GM23338 (cell line): Measurements from ENCODE around the gene UVSSA. TPM values are rescaled to one million over a fixed set of nuclear protein-coding genes. Genes with fewer than 3 reads are reported as not detected.

Experiments
- ATAC-seq: fragments of 200-7000 bp; cut with Tn5 transposase; 3 replicates; pipeline ENCODE4 v1.9.1; 2020
- DNase-seq: peaks from one replicate; pipeline ENCODE4 v3.0.0-alpha.2; 2015; ENCODE audit warnings: low spot score
- H2AFZ ChIP-seq: fragments of 200-600 bp; sonication (generic); 2 replicates; pipeline ENCODE4 v1.8.0; 2016; ENCODE audit warnings: antibody characterized with exemption, mild to moderate bottlenecking, moderate library complexity
- H3F3A ChIP-seq: fragments of 200-600 bp; sonication (generic); replicated peaks from 2 replicates; pipeline ENCODE4 v1.8.0; 2017; ENCODE audit warnings: antibody characterized with exemption, mixed run types, low read depth
- H3K27ac ChIP-seq: fragments of 200-600 bp; sonication (generic); 2 replicates; pipeline ENCODE4 v1.6.1; 2016; ENCODE audit warnings: low read depth
- H3K27me3 ChIP-seq: fragments of 200-600 bp; sonication (generic); 2 replicates; pipeline ENCODE4 v1.8.0; 2016; ENCODE audit warnings: mild to moderate bottlenecking, mixed run types, moderate library complexity; ENCODE audit not compliant: insufficient read depth
- H3K36me3 ChIP-seq: fragments of 200-600 bp; sonication (generic); 2 replicates; pipeline ENCODE4 v1.8.0; 2016; ENCODE audit warnings: mild to moderate bottlenecking; ENCODE audit not compliant: insufficient read depth
- H3K4me1 ChIP-seq: fragments of 200-600 bp; sonication (generic); 2 replicates; pipeline ENCODE4 v1.8.0; 2016; ENCODE audit warnings: mild to moderate bottlenecking, moderate library complexity; ENCODE audit not compliant: insufficient read depth
- H3K4me2 ChIP-seq: fragments of 200-600 bp; sonication (generic); 2 replicates; pipeline ENCODE4 v1.7.1; 2017; ENCODE audit warnings: mixed run types
- H3K4me3 ChIP-seq: fragments of 200-600 bp; sonication (generic); 2 replicates; pipeline ENCODE4 v1.6.1; 2016; ENCODE audit warnings: mixed run types
- H3K79me2 ChIP-seq: fragments of 200-600 bp; sonication (generic); replicated peaks from 2 replicates; pipeline ENCODE4 v1.8.0; 2017; ENCODE audit warnings: mild to moderate bottlenecking; ENCODE audit not compliant: insufficient read depth
- H3K9me2 ChIP-seq: fragments of 200-600 bp; sonication (generic); 2 replicates; pipeline ENCODE4 v1.8.0; 2017; ENCODE audit not compliant: insufficient read depth
- H4K20me1 ChIP-seq: fragments of 200-600 bp; sonication (generic); replicated peaks from 2 replicates; pipeline ENCODE4 v1.8.0; 2017; ENCODE audit warnings: mild to moderate bottlenecking; ENCODE audit not compliant: insufficient read depth
- H3K27ac Mint-ChIP-seq: 2 replicates; pipeline ENCODE4 v1.8.0; 2020; ENCODE audit warnings: inconsistent platforms, mild to moderate bottlenecking, moderate library complexity, mixed read lengths
- H3K27me3 Mint-ChIP-seq: 3 replicates; pipeline ENCODE4 v1.8.0; 2022; ENCODE audit warnings: low read depth, mild to moderate bottlenecking, moderate library complexity, mixed read lengths, inconsistent platforms; ENCODE audit not compliant: insufficient read depth, poor library complexity
- H3K36me3 Mint-ChIP-seq: 3 replicates; pipeline ENCODE4 v1.8.0; 2021; ENCODE audit warnings: low read depth, mild to moderate bottlenecking, inconsistent platforms, moderate library complexity, mixed read lengths
- H3K4me1 Mint-ChIP-seq: 3 replicates; pipeline ENCODE4 v1.8.0; 2020; ENCODE audit warnings: mild to moderate bottlenecking, inconsistent platforms, mixed read lengths
- H3K4me3 Mint-ChIP-seq: 3 replicates; pipeline ENCODE4 v1.8.0; 2021; ENCODE audit warnings: moderate library complexity, mild to moderate bottlenecking, inconsistent platforms, mixed read lengths
- H3K9me3 Mint-ChIP-seq: 3 replicates; pipeline ENCODE4 v1.8.0; 2020; ENCODE audit warnings: moderate library complexity, mild to moderate bottlenecking, inconsistent platforms, mixed read lengths
- CREB1 ChIP-seq: fragments of 250-450 bp; sonication (Bioruptor Pico); IDR thresholded peaks from 2 replicates; pipeline ENCODE4 v1.5.0; 2020; ENCODE audit warnings: low read depth, mild to moderate bottlenecking, moderate library complexity
- EZH2 ChIP-seq: fragments of 200-600 bp; sonication (generic); IDR thresholded peaks from one replicate; pipeline ENCODE4 v1.8.0; 2017; ENCODE audit warnings: antibody characterized with exemption, mild to moderate bottlenecking, low read depth; ENCODE audit not compliant: unreplicated experiment
- EZH2phosphoT487 ChIP-seq: fragments of 200-600 bp; sonication (generic); IDR thresholded peaks from one replicate; pipeline ENCODE4 v1.8.1; 2018; ENCODE audit warnings: antibody characterized with exemption; ENCODE audit not compliant: unreplicated experiment
- JUNB ChIP-seq: IDR thresholded peaks from one replicate; pipeline ENCODE4 v1.6.1; 2016; ENCODE audit warnings: antibody characterized with exemption; ENCODE audit not compliant: unreplicated experiment
- NANOG ChIP-seq: IDR thresholded peaks from 2 replicates; pipeline ENCODE4 v1.6.1; 2016; ENCODE audit warnings: antibody characterized with exemption, borderline replicate concordance
- POLR2AphosphoS5 ChIP-seq: IDR thresholded peaks from 2 replicates; pipeline ENCODE4 v1.6.1; 2016; ENCODE audit warnings: antibody characterized with exemption, low read depth
- STAT1 ChIP-seq: IDR thresholded peaks from one replicate; pipeline ENCODE4 v1.6.1; 2016; ENCODE audit warnings: antibody characterized with exemption; ENCODE audit not compliant: unreplicated experiment
- ZNF114 ChIP-seq: fragments of 250-450 bp; sonication (Bioruptor Pico); IDR thresholded peaks from 2 replicates; pipeline ENCODE4 v1.5.0; 2020; ENCODE audit warnings: mild to moderate bottlenecking, moderate library complexity
- ZNF331 ChIP-seq: fragments of 250-450 bp; sonication (Bioruptor Pico); IDR thresholded peaks from 2 replicates; pipeline ENCODE4 v1.5.0; 2020; ENCODE audit warnings: low read depth, mild to moderate bottlenecking, moderate library complexity
- polyA plus RNA-seq: library from polyadenylated mRNA; unstranded; fragments of >200 nt; fragmentation: Nextera tagmentation; extraction: Ambion mirVana; gene quantifications from 2 replicates; pipeline ENCODE4 v1.2.1, GENCODE V29; 2016
- total RNA-seq: library from RNA; depleted of rRNA; stranded (reverse); fragments of >200 nt; shearing (Covaris generic); gene quantifications from 2 replicates; pipeline ENCODE4 v1.2.3, GENCODE V29; 2014
- TF ChIP-seq, protein P1 (sequence below), 2 experiments: fragments of 200-600 bp in 1 of 2; sonication (generic) in 1 of 2; conservative IDR thresholded peaks; 2 replicates each; pipeline versions ENCODE4 v1.5.1 to v1.6.1; 2016 to 2017; ENCODE audit warnings: antibody characterized with exemption in 2 of 2, low read depth in 2 of 2, mild to moderate bottlenecking in 2 of 2, moderate library complexity in 1 of 2
- TF ChIP-seq, protein P2 (sequence below): fragments of 250-450 bp; sonication (Bioruptor Pico); IDR thresholded peaks from 2 replicates; pipeline ENCODE4 v1.5.0; 2020; ENCODE audit warnings: mild to moderate bottlenecking, moderate library complexity
- TF ChIP-seq, protein P3 (sequence below): IDR thresholded peaks from 2 replicates; pipeline ENCODE4 v1.6.1; 2016; ENCODE audit warnings: antibody characterized with exemption
- TF ChIP-seq, protein P4 (sequence below): IDR thresholded peaks from one replicate; pipeline ENCODE4 v1.6.1; 2018; ENCODE audit warnings: antibody characterized with exemption; ENCODE audit not compliant: unreplicated experiment

UVSSA gene
- total and polyA plus RNA-seq, 2 experiments from 2014 or later, result 6.5 to 27.7 TPM

DNA sequence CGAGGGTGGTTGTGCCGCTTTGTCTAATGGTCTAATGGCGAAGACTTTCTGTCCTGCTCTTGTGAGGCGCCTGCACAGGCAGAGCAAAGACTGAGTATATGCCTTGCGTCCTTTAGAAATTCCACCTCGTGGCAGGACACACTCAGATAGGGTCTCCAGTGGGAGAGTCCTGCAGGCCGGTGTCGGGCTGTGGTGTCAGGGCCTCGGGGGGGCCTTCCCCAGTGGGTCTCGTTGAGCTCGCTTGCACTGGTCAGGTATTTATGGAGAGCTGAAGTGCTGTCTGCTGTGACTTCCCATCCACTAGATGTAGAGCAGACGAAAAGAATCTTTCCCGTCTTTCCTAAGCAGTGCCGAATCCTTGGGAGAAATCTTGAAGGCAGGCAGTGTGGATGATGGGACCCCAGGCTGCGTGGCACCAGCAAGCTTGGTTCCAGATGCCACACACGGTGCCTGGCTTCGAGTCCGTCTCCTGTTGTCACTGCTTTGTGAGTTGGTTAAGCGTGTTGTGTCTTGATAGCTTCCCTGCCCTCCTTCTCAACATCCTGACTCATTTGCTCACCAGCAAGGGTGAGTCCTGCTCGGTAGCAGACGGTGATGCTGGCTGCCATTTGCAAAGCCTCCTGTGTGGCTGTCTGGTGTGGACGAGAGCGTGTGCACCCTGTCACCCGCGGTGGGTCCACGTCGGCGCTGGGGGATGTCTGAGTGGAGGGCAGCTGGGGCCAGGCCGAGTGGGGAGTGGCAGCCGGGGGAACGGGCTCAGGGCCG, 36.8 kb upstream of the UVSSA start:
- peaks cover 24% of the 10 kb centered on the region for H3K4me1 Mint-ChIP-seq
- H3K36me3 Mint-ChIP-seq, result peaks cover 41% of the 10 kb centered on the region
- no peak for ATAC-seq
- H3K9me2 ChIP-seq, result no peaks in the 10 kb centered on the region
- H3K27ac Mint-ChIP-seq, result peak overlapping the region; percentile 52; the same call in 1 of the 2 replicates
- H3K27ac ChIP-seq, result peak overlapping the region; percentile 83; the same call in 1 of the 2 replicates
- peaks cover 23% of the 10 kb centered on the region for H4K20me1 ChIP-seq
- no peaks in the 10 kb centered on the region for H3K27me3 ChIP-seq
- peak overlapping the region; percentile 49 for H3K4me3 ChIP-seq
- no peak for DNase-seq
- peaks cover 6% of the 10 kb centered on the region; the same call in 1 of the 3 replicates for H3K9me3 Mint-ChIP-seq
- H3K4me3 Mint-ChIP-seq, result peak overlapping the region; percentile 62
- no peak overlapping the region for H2AFZ ChIP-seq
- peaks cover 6% of the 10 kb centered on the region; the same call in 1 of the 2 replicates for H3F3A ChIP-seq
- H3K4me1 ChIP-seq, result peaks cover 8% of the 10 kb centered on the region
- H3K36me3 ChIP-seq, result peaks cover 20% of the 10 kb centered on the region
- peaks cover 3% of the 10 kb centered on the region for H3K27me3 Mint-ChIP-seq
- H3K79me2 ChIP-seq, result peaks cover 86% of the 10 kb centered on the region
- H3K4me2 ChIP-seq, result peak overlapping the region; percentile 77
- no peak for TF ChIP-seq JUNB
- no peak for TF ChIP-seq STAT1
- TF ChIP-seq NANOG, result no peak
- TF ChIP-seq, protein P1, sequence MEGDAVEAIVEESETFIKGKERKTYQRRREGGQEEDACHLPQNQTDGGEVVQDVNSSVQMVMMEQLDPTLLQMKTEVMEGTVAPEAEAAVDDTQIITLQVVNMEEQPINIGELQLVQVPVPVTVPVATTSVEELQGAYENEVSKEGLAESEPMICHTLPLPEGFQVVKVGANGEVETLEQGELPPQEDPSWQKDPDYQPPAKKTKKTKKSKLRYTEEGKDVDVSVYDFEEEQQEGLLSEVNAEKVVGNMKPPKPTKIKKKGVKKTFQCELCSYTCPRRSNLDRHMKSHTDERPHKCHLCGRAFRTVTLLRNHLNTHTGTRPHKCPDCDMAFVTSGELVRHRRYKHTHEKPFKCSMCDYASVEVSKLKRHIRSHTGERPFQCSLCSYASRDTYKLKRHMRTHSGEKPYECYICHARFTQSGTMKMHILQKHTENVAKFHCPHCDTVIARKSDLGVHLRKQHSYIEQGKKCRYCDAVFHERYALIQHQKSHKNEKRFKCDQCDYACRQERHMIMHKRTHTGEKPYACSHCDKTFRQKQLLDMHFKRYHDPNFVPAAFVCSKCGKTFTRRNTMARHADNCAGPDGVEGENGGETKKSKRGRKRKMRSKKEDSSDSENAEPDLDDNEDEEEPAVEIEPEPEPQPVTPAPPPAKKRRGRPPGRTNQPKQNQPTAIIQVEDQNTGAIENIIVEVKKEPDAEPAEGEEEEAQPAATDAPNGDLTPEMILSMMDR (conservative IDR thresholded peaks at IDR 0.05; ENCODE audit: low read depth in 2 of 2), result no peak
- TF ChIP-seq, protein P2, sequence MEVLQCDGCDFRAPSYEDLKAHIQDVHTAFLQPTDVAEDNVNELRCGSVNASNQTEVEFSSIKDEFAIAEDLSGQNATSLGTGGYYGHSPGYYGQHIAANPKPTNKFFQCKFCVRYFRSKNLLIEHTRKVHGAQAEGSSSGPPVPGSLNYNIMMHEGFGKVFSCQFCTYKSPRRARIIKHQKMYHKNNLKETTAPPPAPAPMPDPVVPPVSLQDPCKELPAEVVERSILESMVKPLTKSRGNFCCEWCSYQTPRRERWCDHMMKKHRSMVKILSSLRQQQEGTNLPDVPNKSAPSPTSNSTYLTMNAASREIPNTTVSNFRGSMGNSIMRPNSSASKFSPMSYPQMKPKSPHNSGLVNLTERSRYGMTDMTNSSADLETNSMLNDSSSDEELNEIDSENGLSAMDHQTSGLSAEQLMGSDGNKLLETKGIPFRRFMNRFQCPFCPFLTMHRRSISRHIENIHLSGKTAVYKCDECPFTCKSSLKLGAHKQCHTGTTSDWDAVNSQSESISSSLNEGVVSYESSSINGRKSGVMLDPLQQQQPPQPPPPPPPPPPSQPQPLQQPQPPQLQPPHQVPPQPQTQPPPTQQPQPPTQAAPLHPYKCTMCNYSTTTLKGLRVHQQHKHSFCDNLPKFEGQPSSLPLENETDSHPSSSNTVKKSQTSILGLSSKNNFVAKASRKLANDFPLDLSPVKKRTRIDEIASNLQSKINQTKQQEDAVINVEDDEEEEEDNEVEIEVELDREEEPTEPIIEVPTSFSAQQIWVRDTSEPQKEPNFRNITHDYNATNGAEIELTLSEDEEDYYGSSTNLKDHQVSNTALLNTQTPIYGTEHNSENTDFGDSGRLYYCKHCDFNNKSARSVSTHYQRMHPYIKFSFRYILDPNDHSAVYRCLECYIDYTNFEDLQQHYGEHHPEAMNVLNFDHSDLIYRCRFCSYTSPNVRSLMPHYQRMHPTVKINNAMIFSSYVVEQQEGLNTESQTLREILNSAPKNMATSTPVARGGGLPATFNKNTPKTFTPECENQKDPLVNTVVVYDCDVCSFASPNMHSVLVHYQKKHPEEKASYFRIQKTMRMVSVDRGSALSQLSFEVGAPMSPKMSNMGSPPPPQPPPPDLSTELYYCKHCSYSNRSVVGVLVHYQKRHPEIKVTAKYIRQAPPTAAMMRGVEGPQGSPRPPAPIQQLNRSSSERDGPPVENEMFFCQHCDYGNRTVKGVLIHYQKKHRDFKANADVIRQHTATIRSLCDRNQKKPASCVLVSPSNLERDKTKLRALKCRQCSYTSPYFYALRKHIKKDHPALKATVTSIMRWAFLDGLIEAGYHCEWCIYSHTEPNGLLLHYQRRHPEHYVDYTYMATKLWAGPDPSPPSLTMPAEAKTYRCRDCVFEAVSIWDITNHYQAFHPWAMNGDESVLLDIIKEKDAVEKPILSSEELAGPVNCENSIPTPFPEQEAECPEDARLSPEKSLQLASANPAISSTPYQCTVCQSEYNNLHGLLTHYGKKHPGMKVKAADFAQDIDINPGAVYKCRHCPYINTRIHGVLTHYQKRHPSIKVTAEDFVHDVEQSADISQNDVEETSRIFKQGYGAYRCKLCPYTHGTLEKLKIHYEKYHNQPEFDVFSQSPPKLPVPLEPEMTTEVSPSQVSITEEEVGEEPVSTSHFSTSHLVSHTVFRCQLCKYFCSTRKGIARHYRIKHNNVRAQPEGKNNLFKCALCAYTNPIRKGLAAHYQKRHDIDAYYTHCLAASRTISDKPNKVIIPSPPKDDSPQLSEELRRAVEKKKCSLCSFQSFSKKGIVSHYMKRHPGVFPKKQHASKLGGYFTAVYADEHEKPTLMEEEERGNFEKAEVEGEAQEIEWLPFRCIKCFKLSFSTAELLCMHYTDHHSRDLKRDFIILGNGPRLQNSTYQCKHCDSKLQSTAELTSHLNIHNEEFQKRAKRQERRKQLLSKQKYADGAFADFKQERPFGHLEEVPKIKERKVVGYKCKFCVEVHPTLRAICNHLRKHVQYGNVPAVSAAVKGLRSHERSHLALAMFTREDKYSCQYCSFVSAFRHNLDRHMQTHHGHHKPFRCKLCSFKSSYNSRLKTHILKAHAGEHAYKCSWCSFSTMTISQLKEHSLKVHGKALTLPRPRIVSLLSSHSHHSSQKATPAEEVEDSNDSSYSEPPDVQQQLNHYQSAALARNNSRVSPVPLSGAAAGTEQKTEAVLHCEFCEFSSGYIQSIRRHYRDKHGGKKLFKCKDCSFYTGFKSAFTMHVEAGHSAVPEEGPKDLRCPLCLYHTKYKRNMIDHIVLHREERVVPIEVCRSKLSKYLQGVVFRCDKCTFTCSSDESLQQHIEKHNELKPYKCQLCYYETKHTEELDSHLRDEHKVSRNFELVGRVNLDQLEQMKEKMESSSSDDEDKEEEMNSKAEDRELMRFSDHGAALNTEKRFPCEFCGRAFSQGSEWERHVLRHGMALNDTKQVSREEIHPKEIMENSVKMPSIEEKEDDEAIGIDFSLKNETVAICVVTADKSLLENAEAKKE (CRISPR knock-in tag), result no peak
- no peak for TF ChIP-seq ZNF331
- TF ChIP-seq ZNF114 (CRISPR knock-in tag), result no peak
- no peak for TF ChIP-seq CREB1 (CRISPR knock-in tag)
- no peak for TF ChIP-seq EZH2
- TF ChIP-seq POLR2AphosphoS5, result no peak
- TF ChIP-seq, protein P3, sequence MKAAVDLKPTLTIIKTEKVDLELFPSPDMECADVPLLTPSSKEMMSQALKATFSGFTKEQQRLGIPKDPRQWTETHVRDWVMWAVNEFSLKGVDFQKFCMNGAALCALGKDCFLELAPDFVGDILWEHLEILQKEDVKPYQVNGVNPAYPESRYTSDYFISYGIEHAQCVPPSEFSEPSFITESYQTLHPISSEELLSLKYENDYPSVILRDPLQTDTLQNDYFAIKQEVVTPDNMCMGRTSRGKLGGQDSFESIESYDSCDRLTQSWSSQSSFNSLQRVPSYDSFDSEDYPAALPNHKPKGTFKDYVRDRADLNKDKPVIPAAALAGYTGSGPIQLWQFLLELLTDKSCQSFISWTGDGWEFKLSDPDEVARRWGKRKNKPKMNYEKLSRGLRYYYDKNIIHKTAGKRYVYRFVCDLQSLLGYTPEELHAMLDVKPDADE, result no peak
- TF ChIP-seq, protein P4, sequence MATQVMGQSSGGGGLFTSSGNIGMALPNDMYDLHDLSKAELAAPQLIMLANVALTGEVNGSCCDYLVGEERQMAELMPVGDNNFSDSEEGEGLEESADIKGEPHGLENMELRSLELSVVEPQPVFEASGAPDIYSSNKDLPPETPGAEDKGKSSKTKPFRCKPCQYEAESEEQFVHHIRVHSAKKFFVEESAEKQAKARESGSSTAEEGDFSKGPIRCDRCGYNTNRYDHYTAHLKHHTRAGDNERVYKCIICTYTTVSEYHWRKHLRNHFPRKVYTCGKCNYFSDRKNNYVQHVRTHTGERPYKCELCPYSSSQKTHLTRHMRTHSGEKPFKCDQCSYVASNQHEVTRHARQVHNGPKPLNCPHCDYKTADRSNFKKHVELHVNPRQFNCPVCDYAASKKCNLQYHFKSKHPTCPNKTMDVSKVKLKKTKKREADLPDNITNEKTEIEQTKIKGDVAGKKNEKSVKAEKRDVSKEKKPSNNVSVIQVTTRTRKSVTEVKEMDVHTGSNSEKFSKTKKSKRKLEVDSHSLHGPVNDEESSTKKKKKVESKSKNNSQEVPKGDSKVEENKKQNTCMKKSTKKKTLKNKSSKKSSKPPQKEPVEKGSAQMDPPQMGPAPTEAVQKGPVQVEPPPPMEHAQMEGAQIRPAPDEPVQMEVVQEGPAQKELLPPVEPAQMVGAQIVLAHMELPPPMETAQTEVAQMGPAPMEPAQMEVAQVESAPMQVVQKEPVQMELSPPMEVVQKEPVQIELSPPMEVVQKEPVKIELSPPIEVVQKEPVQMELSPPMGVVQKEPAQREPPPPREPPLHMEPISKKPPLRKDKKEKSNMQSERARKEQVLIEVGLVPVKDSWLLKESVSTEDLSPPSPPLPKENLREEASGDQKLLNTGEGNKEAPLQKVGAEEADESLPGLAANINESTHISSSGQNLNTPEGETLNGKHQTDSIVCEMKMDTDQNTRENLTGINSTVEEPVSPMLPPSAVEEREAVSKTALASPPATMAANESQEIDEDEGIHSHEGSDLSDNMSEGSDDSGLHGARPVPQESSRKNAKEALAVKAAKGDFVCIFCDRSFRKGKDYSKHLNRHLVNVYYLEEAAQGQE, result no peak
- TF ChIP-seq EZH2phosphoT487, result no peak
